T-helper 2 cell (primary cell): Measurements from ENCODE around the gene SCGB1C1.
A peak's percentile ranks its signal among the peaks of the same experiment; 100 is the strongest.
"Not testable (repeated sequence)": the region's sequence is repeated elsewhere in the genome, so short reads cannot be mapped to it uniquely, and the experiment has no call there.

ENCODE experiments used
- DNase-seq, 5 experiments: peaks; one replicate each; pipeline versions ENCODE4 v3.0.0 to v3.0.0-alpha.2; 2012 to 2022

Gene SCGB1C1

DNA sequence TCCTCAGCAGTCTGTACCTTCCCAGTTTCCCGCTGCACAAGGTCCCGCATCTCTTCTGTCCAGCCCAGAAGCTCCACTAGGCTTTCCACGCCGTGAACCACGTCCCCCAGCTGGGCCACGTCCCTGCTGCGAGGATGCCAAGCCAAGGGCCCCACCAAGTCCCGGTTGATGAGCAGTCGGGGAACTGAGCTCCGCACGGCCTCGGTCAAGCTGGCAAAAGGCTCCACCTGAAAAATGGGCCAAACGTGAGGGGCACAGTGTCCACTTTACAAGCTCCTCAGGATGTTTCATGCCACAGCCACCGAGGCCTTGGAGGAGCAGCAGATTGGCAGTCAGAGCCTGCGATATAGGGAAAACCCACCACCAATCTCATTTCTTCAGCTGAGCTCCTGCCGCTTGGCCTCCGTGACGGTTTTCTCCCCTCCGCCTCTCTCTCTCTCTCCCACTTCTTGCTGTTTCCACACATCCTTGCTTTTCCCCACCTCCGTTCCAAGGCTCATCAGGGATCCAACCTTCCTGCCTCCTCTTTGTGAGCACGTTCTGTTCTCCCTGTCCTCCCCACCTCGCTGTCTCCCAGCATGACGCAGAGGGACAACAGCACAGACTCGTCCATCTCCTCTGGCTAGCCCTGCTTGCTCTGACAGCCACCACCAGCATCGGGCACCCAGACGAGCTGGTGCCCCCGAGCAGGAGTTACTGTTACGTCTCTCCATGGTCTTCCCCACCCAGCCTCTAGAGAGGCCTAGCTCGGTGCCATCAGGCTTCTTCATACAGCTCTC, 26.1 kb downstream of the SCGB1C1 start:
- DNase-seq: no peak

DNA sequence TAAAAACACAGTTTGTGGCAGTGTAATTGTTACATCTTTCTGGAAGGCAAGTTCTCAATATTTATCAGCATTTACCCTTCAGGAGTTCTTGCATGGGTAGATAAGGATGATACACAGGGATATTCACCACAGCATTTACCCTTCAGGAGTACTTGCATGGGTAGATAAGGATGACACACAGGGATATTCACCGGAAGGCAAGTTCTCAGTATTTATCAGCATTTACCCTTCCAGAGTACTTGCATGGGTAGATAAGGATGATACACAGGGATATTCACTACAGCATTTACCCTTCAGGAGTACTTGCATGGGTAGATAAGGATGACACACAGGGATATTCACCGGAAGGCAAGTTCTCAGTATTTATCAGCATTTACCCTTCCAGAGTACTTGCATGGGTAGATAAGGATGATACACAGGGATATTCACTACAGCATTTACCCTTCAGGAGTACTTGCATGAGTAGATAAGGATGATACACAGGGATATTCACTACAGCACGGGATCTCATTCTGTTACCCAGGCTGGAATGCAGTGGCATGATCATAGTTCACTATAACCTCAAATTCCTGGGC, 27.9 kb downstream of the SCGB1C1 start:
- not testable (repeated sequence) for DNase-seq

DNA sequence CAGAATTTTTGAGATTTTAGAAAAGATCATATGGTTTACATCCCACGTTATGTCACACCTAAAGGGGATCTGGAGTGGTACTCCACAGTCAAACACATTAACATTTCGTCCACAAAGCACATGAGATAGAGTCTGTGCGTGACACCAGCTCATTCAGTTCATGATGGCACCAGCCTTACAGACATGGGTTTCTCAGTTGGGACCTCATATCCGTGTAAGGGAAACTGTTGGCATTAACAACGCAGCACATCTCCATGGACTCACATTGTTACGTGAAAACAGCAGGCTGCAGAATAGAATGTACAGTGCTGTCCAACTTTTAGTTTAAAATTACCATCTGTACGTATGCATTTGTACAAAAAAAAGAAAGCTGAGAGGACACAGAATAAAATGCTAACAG, 28.7 kb downstream of the SCGB1C1 start:
- DNase-seq: no peak

DNA sequence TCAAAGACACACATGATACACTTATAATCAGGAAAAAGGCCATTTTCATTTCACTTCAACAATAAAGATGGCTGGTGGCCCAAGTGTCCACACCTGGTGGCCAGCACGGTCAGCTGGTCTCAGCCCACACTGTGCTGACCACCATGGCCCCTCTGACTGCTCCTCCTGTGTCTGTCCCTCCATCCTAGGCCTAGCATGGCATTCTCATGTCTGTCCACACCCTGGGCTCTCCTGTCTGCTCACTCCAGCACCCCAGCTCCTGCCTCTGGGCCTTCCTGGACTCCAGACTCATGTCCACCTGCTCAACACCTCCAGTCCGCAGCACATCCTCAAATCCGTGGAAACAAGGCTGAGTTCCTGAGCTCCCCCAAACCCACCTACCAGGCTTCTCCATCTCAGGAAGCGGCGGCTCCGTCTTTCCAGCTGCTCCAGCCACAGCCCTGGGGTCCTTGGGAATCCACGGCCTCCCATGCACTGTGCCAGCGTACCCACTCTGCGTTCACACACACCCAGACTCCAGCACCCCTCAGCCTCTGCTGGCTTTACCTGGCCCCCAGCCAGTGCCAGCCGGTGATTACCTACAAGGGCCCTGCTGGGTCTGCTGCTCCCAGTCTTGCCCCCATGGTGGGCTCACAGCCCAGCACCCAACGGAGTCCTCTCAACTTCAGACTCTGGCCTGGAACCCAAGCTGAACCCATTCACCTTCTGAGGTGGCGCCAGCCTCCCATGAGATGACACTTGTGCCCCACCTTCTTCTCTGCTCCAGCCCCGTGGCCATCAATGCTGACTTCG, 29.3 kb downstream of the SCGB1C1 start:
- no peak for DNase-seq

DNA sequence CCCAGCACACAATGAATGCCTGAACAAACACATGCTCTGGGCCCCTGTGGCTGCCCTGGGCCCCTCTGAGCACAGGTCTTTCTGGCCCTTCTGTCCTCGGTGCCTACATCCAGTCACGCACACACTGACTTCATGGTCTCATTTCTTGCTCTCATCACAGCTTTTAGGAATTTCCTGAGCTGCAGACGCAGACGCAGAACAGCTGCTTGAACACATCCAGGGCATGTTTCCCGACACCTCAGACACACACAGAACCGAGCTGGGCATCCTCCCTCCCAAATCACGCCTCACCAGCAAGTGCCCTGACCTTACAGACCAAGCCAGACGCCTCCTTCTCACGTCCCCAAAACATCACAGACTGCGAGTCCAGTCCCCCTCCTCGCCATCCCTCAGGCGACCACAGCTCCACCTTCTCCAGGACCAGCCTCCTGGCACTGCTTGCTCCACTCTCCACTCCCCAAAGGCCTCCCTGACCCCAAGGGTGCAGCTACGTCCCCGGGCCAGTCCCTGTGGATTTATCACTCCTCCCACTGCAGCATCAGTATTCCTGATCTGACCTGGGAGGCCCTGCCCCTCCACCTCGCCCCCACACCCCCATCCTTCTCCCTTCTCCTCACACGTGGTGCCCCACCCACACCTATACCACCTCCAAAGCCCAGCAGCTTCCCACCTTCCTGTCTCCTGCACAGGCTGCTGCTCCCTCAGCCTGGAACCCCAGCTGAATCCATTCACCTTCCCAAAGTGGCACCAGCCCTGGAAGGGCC, 30.3 kb downstream of the SCGB1C1 start:
- DNase-seq: no peak

DNA sequence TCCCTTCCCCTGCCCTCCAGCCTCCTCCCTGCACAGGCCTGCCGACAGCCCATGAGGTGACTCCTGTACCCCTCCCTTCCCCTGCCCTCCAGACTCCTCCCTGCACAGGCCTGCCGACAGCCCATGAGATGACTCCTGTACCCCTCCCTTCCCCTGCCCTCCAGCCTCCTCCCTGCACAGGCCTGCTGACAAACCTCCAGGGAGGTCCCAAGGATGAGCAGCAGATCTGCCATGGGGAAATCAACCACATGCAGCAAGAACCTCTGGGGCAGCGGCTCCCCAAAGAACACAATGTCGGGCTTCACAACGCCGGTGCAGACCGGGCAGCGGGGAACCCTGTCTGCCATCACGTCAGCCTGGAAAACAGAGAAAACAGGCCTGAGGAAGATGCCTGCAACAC, 31.0 kb downstream of the SCGB1C1 start:
- no peak for DNase-seq

DNA sequence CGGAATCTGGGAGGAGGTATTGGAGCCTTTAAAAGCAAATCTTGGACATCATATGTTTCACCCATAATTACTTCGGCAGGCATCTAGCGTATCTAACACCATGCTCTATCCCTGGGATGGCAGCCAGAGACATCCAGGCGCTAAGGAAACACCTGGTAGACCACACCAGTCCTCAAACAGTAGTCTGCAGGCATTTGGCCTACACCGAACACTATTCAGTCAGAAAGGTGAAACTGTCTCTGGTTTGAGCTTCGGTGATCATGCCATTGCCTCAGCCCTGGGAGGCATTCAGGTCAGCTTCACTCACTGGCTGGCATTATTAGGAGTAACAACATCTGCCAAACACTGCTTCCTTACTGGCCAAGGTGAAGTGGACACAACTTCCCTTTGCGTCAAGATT, 31.5 kb downstream of the SCGB1C1 start:
- no peak for DNase-seq

DNA sequence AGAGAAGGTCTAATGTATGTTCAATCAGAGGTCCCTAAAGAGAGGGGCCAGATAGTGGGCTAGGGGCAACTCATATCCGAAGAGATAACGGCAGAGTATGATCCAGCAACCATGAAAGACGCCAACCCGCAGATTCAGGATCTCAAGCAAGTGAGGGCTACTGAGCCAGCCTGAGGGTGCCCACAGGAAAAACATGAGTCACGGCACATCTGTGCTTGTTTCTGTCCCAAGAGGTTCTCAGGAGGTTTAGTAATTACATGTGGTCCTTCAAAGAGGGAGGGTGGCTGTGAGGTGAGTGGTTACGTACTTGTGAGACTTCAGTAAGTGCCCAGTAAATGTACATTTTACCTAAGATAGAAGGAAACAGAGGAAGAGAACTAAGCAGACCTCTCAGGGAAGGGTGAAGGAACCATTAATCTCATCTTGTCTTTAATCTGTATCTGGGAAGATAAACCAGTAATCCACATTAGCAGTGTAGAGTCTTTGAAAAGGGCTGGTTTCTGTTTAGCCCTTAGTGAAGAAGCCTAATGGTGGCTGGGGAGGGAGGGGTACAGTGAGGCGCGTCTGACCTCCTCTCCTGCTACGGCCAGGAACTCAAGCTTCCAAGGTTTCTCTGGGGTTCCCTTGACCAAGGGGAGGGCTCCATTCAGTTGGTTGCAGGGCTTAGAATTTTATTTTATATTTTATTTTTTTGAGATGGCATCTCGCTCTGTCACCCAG, 33.0 kb downstream of the SCGB1C1 start:
- no peak for DNase-seq

DNA sequence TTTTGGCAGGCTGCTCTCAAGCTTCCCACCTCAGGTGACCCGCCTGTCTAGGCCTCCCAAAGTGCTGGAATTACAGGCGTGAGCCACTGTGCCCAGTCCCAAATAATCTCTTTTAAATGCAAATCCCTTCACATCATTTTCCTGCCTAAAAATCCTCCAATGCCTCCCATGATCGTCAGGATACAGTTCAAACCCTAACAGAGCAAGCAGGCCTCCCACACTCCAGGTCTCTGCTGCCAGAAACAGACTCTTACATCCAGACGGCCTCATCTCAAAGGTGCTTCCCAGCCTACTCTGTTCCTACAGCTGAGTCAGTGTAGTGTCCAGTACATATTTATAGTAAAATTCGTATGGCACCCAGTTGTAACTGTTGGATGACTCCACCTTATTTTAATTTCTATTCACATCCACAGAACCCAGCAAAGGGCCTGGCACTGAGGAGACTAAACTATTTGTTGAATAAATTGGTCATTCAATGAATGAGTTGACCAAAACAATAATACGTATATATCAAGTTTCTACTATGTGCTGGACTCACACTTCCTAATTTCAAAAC, 35.0 kb downstream of the SCGB1C1 start:
- DNase-seq: no peak

DNA sequence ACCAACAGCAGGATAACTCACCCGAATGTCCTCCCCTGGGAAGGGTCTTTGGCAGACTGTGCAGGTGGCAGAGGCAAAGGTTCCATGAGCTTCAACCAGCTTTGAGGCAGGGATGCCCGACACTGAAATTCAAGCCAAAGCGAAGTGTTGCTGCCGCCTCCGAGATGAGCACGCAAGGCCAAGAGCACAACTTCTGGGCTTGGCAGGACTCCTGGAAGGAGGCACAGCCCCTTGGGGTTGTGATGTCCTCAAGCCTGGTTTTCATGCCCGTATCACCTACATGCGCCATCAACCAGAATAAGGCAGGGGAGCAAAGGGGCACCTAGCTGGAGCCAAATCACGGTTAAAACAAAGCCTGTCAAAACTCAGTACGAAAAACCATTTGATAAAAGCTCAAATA, 37.6 kb downstream of the SCGB1C1 start:
- DNase-seq: no peak

DNA sequence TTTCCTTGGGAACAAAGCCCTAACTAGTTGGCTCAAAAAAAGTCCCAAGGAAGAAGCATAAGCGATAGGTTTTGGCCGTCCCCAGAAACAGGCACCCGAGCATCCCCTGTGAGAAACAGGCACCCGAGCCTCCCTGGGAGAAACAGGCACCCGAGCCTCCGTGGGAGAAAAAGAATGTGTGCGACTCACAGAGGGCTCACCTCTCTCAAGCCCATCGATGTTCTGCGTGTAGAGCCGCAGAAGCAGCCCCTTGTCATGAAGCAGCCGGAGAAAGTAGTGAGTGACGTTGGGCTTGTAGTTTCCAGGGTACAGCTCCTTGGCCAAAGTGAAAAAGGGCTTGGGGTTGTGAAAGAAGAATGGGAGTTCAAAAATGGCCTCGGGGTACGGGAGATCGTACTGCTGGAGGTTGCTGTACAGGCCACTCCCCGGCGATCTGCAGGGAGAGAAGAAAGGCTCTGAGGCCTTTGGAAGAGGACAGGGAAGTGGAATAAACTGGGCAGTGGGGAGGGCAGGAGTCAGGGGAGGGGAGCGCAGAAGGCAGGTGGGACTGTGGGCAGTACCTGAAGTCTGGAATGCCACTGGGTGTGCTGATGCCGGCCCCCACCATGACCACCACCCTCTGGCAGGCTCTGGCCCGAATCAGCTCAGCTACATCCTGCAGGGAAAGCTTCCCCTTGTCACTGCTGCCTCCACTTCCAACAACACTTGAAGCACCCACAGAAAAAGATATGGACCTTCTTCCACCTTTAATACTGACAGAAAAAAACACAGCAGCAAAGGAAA, 40.1 kb downstream of the SCGB1C1 start:
- DNase-seq: no peak

DNA sequence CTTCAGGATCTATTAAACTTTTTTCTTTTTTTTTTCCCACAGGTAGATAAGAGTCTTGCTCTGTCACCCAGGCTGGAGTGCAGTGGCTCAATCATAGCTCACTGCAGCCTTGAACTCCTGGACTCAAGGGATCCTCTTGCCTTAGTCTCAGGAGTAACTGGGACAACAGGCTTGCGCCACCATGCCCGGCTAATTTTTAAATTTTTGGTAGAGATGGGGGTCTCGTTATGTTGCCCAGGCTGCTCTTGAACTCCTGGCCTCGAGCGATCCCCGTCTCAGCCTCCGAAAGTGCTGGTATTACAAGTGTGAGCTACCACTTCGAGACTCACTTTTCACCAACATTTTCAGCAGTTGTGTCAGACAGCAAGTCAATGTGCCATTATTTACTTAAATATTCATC, 42.3 kb downstream of the SCGB1C1 start:
- no peak for DNase-seq

DNA sequence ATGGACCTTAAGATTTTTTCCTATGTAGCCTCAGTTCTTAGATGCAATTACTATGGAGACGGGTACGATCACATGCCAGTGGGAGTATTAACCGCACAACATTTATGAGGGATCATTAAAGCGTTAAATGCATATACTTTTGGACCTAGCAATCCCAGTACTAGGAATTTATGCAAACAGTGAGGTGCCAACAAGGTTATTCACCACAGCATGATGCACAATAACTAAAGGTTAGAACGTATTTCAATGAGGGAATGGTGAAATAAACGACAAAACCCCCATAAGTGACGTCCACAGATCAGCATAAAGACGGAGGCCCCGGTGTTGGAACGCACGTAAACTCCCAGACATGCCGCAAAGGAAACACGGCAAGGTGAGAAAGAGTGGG, 42.7 kb downstream of the SCGB1C1 start:
- peak in 4 of 5 experiments; percentile 52 to 93 (median 60) for DNase-seq

DNA sequence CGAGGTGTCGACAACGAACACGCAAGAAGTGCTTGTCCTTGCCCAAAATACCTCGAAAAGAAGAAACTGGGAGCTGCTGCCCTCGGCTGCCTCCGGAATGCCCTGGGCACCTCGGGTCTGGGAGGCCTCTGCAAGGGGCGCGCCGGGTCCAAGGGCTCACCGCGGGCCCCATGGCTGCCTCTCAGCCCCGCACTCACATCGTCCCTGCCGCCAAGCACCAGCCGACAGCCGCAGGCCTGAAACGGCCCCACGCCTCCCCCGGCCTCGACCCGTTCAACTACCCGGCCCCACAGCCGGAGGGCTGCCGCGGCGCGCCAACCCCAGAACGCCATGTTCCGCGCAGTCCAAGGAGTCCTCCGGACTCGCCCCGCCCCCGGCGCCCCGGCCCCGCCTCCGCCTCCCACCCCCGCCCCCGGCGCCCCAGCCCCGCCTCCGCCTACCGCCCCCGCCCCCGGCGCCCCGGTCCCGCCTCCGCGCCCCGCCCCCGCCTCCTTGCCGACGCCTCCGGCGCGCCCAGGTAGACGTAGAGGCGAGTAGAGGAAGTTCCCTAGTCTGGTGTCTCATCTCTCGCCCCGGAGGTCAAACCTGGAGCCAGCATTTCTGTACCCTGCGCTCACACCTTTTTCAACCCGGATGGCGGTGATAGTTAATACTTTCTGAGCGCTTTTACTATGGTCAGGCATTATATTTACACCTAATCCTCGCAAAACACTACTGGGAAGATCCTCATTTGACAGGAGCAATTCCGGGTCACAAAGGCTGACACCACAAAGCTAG, 43.3 kb downstream of the SCGB1C1 start, which contains the start of gene SIRT3:
SIRT3 (minus strand) TSS at position 346 of the 777 bp plus-strand sequence; CDS start at position 332, 14 bp downstream.
- DNase-seq: peak; percentile 61 to 92 (median 84)

DNA sequence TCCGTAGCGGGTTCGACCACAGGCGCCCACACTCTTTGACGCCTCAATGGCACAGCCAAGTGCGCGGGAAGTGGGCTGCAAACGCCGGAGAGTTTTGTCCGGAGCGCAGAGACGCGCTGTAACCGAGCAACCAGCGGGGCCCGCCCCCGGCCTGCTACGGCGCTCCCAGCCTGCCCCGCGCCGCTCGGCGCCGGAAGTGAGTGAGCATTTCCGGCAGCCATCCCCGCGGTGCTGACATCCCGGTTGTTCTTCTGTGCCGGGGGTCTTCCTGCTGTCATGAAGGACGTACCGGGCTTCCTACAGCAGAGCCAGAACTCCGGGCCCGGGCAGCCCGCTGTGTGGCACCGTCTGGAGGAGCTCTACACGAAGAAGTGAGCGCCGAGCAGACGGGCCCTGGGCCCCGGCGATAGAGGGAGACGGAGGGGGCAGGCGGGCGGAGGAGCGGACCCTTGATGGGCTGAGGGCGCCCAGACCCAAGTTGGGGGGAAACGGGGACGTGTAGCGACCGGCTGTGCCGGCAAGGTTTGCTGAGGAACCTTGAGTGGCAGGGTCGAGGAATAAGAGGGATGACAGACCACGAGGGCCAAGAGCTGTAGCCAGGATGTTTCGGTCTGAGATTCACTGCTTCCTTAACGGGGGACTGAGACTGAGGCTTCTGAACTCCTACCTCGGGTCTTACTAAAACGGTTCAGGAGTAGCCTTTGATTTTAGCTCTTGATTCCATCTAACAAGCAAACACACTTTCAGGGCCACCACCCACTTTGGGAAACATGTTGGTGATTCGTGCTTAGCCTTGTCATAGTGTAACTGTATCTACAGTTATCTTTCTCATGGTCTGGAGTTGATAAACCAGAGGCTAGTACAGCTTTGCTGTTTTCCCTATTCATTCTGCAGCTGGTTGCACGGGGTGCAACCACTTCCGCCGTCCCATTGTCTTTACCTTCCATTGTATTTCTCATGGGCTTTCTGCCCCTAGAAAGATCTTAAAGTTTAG, 44.2 kb downstream of the SCGB1C1 start, which contains the start of gene PSMD13:
PSMD13 (plus strand) TSS at position 203 of the 994 bp plus-strand sequence; CDS start at position 277, 74 bp downstream.
- DNase-seq: peak; percentile 74 to 92 (median 84)

DNA sequence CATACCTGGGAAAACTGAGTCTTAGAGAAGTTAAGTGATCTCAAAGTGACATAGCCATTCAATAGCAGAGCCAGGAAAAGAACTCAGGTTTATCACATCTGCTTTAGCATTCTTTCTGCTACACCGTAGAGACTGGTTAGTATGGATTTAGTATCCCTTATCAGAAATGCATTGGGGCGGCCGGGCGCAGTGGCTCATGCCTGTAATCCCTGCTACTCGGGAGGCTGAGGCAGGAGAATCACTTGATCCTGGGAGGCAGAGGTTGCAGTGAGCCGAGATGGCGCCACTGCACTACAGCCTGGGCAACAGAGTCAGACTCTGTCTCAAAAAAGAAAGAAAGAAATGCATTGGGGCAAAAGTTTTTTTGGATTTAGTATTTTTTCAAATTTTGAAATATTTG, 45.5 kb downstream of the SCGB1C1 start:
- DNase-seq: not testable (repeated sequence)

DNA sequence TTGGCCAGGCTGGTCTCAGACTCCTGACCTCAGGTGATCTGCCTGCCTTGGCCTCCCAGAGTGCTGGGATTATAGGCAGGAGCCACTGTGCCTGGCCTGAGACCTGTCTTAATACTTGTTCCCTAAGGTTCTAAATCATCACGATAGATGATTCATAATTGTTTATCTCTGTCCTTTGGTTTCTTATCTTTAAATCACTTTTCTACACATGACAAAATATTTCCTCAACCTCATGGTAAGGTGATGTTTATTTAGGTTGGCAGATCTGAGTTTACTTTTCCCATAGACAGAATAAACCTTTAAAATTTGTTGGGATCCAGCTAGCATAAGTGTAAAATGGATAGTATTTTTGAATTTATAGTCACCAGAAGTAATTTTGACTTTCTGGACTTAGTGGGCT, 47.4 kb downstream of the SCGB1C1 start:
- peak in 1 of 5 experiments; percentile 27 for DNase-seq

DNA sequence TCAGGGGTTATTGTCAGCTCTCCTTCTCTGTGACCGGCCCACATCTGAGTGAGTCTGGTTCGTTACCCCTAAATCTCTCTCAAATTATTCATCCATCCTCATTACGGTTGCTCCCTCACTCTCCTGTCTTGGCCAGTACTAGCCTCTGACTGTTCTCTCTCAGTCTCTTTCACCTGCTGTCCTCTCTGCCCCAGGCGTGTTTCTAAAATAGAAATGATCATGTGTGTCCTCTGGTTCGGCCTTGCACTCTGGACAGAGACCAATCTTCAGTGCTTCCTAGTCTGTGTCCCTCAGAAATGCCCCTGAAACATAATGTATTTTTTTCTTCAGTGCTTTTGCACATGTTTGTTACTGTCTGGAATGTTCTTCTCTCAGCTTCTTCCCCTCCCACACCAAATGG, 48.8 kb downstream of the SCGB1C1 start:
- DNase-seq: no peak
